Neural cell (in vitro differentiated cells): ENCODE results near the gene MSANTD3. TPM values are rescaled to one million over a fixed set of nuclear protein-coding genes. Genes with fewer than 3 reads are reported as not detected.

Experiments
- H2AFZ ChIP-seq: fragments of 200-600, 300-800 bp; sonication (generic), shearing (Covaris generic); 2 replicates; pipeline ENCODE4 v1.6.0; 2014; ENCODE audit warnings: low read depth, mild to moderate bottlenecking, antibody characterized with exemption, low read length, moderate library complexity
- H3F3A ChIP-seq: fragments of 200-600 bp; shearing (Covaris generic); 2 replicates; pipeline ENCODE4 v1.6.1; 2016; ENCODE audit warnings: mild to moderate bottlenecking, moderate library complexity, mixed read lengths, antibody characterized with exemption, low read length; ENCODE audit not compliant: insufficient read depth, poor library complexity, severe bottlenecking
- H3K27ac ChIP-seq: fragments of 200-600, 300-800 bp; sonication (generic), shearing (Covaris generic); 2 replicates; pipeline ENCODE4 v1.5.1; 2014; ENCODE audit warnings: mild to moderate bottlenecking, low read length, moderate library complexity
- H3K27me3 ChIP-seq: fragments of 300-800, 200-600 bp; sonication (generic), shearing (Covaris generic); 2 replicates; pipeline ENCODE4 v1.6.0; 2014; ENCODE audit warnings: mild to moderate bottlenecking, low read depth, low read length, moderate library complexity; ENCODE audit not compliant: insufficient read depth
- H3K36me3 ChIP-seq: fragments of 300-800, 200-600 bp; sonication (generic), shearing (Covaris generic); 2 replicates; pipeline ENCODE4 v1.5.1; 2014; ENCODE audit warnings: mild to moderate bottlenecking, antibody characterized with exemption, low read length, moderate library complexity; ENCODE audit not compliant: insufficient read depth
- H3K4me2 ChIP-seq: fragments of 300-800, 200-600 bp; sonication (generic), shearing (Covaris generic); 2 replicates; pipeline ENCODE4 v1.6.0; 2014; ENCODE audit warnings: mild to moderate bottlenecking, low read length
- H3K4me3 ChIP-seq: fragments of 300-800, 200-600 bp; sonication (generic), shearing (Covaris generic); 2 replicates; pipeline ENCODE4 v1.5.1; 2014; ENCODE audit warnings: mild to moderate bottlenecking, low read length, moderate library complexity
- H3K79me2 ChIP-seq: fragments of 200-600 bp; shearing (Covaris generic); replicated peaks from 2 replicates; pipeline ENCODE4 v1.6.0; 2014; ENCODE audit warnings: mild to moderate bottlenecking, low read length, moderate library complexity; ENCODE audit not compliant: insufficient read depth
- H3K9ac ChIP-seq: fragments of 300-800, 200-600 bp; sonication (generic), shearing (Covaris generic); 2 replicates; pipeline ENCODE4 v1.6.1; 2016; ENCODE audit warnings: mild to moderate bottlenecking, low read length, mixed read lengths
- H3K9me2 ChIP-seq: fragments of 200-600 bp; shearing (Covaris generic); 2 replicates; pipeline ENCODE4 v1.6.1; 2016; ENCODE audit warnings: mild to moderate bottlenecking, low read length, mixed read lengths; ENCODE audit not compliant: insufficient read depth
- H3K9me3 ChIP-seq: fragments of 200-600, 300-800 bp; sonication (generic), shearing (Covaris generic); 2 replicates; pipeline ENCODE4 v1.6.1; 2016; ENCODE audit warnings: mild to moderate bottlenecking, mixed run types, low read length, moderate library complexity, mixed read lengths
- H4K20me1 ChIP-seq: fragments of 200-600 bp; shearing (Covaris generic); 2 replicates; pipeline ENCODE4 v1.6.1; 2016; ENCODE audit warnings: mild to moderate bottlenecking, mixed run types; ENCODE audit not compliant: insufficient read depth
- EP300 ChIP-seq: fragments of 450-650 bp; conservative IDR thresholded peaks from 2 replicates; pipeline ENCODE4 v1.6.1; 2014; ENCODE audit warnings: antibody characterized with exemption, mild to moderate bottlenecking, moderate library complexity; ENCODE audit not compliant: poor library complexity, severe bottlenecking
- EZH2 ChIP-seq: fragments of 200-600, 300-800 bp; shearing (Covaris generic), sonication (generic); IDR thresholded peaks from 2 replicates; pipeline ENCODE4 v1.6.1; 2014; ENCODE audit warnings: antibody characterized with exemption, low read length, borderline replicate concordance, mild to moderate bottlenecking; ENCODE audit not compliant: insufficient read depth, poor library complexity, severe bottlenecking
- MXI1 ChIP-seq: fragments of 450-650 bp; conservative IDR thresholded peaks from 2 replicates; pipeline ENCODE4 v1.6.1; 2014; ENCODE audit warnings: antibody characterized with exemption, mild to moderate bottlenecking; ENCODE audit not compliant: poor library complexity, severe bottlenecking
- POLR2AphosphoS5 ChIP-seq: IDR thresholded peaks from 2 replicates; pipeline ENCODE4 v1.6.1; 2012
- RAD21 ChIP-seq: fragments of 450-650 bp; conservative IDR thresholded peaks from 2 replicates; pipeline ENCODE4 v1.6.1; 2014; ENCODE audit warnings: antibody characterized with exemption, mild to moderate bottlenecking, moderate library complexity
- SMC3 ChIP-seq: fragments of 450-650 bp; conservative IDR thresholded peaks from 2 replicates; pipeline ENCODE4 v1.6.1; 2014; ENCODE audit warnings: antibody characterized with exemption, mild to moderate bottlenecking, moderate library complexity; ENCODE audit not compliant: poor library complexity
- TAF1 ChIP-seq: IDR thresholded peaks from 2 replicates; pipeline ENCODE4 v1.6.1; 2012; ENCODE audit warnings: low read depth
- polyA plus RNA-seq: library from polyadenylated mRNA; depleted of rRNA; stranded (reverse); fragments of >200 nt; gene quantifications from 2 replicates; pipeline ENCODE4 v1.2.3, GENCODE V29; 2014
- TF ChIP-seq, protein P1 (sequence below): fragments of 450-650 bp; IDR thresholded peaks from 2 replicates; pipeline ENCODE4 v1.5.1; 2014; ENCODE audit warnings: antibody characterized with exemption, mild to moderate bottlenecking, moderate library complexity; ENCODE audit not compliant: poor library complexity, severe bottlenecking
- TF ChIP-seq, protein P2 (sequence below): IDR thresholded peaks from 2 replicates; pipeline ENCODE4 v1.6.1; 2012; ENCODE audit warnings: borderline replicate concordance

MSANTD3 gene
- polyA plus RNA-seq, 1 donor from 2014 or later = 82.6 TPM

DNA sequence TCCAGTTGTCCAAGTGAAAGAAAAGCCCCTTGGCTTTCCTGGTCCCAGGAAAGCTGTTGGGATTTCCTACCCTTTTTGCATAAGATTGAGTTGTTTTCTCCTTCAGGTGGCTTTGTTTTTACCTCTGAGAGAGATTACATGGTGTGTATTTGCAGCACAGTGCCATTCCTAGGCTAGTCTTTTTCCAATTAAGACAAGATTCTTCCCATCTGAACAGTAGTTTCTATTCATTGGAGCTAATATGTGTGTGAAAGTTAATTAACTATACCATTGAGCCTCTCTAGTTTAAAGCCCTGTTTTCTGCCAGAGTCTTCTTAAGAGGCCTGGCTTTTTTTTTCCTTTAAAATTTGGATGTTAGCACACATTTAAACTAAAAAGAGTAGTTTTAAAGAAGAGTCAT lies 20.1 kb downstream of the MSANTD3 start:
- Histone ChIP-seq H3K79me2 (peaks cover 10% of the 10 kb centered on the region), H3K27me3 (no peaks in the 10 kb centered on the region), H3K4me2 (no peak overlapping the region), H2AFZ (no peak overlapping the region), H3K9me3 (no peaks in the 10 kb centered on the region), H3K9me2 (no peaks in the 10 kb centered on the region), H4K20me1 (no peaks in the 10 kb centered on the region), H3K36me3 (peaks cover 13% of the 10 kb centered on the region), H3K4me3 (no peak overlapping the region), H3K27ac (no peak overlapping the region), H3F3A (no peaks in the 10 kb centered on the region), H3K9ac (no peak overlapping the region)
- TF ChIP-seq TAF1 (no peak), RAD21 (no peak), MXI1 (no peak), EP300 (no peak), EZH2 (no peak), POLR2AphosphoS5 (no peak), SMC3 (no peak)
- TF ChIP-seq, protein P1, sequence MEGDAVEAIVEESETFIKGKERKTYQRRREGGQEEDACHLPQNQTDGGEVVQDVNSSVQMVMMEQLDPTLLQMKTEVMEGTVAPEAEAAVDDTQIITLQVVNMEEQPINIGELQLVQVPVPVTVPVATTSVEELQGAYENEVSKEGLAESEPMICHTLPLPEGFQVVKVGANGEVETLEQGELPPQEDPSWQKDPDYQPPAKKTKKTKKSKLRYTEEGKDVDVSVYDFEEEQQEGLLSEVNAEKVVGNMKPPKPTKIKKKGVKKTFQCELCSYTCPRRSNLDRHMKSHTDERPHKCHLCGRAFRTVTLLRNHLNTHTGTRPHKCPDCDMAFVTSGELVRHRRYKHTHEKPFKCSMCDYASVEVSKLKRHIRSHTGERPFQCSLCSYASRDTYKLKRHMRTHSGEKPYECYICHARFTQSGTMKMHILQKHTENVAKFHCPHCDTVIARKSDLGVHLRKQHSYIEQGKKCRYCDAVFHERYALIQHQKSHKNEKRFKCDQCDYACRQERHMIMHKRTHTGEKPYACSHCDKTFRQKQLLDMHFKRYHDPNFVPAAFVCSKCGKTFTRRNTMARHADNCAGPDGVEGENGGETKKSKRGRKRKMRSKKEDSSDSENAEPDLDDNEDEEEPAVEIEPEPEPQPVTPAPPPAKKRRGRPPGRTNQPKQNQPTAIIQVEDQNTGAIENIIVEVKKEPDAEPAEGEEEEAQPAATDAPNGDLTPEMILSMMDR = no peak
- TF ChIP-seq, protein P2, sequence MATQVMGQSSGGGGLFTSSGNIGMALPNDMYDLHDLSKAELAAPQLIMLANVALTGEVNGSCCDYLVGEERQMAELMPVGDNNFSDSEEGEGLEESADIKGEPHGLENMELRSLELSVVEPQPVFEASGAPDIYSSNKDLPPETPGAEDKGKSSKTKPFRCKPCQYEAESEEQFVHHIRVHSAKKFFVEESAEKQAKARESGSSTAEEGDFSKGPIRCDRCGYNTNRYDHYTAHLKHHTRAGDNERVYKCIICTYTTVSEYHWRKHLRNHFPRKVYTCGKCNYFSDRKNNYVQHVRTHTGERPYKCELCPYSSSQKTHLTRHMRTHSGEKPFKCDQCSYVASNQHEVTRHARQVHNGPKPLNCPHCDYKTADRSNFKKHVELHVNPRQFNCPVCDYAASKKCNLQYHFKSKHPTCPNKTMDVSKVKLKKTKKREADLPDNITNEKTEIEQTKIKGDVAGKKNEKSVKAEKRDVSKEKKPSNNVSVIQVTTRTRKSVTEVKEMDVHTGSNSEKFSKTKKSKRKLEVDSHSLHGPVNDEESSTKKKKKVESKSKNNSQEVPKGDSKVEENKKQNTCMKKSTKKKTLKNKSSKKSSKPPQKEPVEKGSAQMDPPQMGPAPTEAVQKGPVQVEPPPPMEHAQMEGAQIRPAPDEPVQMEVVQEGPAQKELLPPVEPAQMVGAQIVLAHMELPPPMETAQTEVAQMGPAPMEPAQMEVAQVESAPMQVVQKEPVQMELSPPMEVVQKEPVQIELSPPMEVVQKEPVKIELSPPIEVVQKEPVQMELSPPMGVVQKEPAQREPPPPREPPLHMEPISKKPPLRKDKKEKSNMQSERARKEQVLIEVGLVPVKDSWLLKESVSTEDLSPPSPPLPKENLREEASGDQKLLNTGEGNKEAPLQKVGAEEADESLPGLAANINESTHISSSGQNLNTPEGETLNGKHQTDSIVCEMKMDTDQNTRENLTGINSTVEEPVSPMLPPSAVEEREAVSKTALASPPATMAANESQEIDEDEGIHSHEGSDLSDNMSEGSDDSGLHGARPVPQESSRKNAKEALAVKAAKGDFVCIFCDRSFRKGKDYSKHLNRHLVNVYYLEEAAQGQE = no peak

DNA sequence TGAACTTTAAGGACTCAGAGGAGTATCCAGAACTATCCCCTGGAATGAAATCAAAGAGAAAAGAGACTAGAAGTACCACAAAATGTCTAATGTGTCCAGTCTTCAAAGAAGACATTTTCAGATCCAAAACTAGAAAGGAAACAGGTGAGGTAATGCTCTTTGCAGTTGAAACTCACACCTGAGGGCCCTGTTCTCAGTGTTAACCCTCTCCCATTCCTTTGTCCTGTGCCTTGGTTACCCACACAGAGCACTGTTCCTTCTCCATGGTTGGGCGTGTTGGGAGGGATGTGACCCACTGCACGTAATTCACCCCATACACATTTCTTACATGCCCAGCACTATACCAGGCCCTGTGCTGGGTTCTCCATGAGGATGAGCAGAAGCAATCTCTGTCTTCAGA lies 21.3 kb downstream of the MSANTD3 start:
- Histone ChIP-seq H3K27ac (no peak overlapping the region), H3K27me3 (no peaks in the 10 kb centered on the region), H3K9ac (no peak overlapping the region), H3K4me3 (no peak overlapping the region), H4K20me1 (no peaks in the 10 kb centered on the region), H2AFZ (no peak overlapping the region), H3K9me3 (no peaks in the 10 kb centered on the region), H3K79me2 (peaks cover 7% of the 10 kb centered on the region), H3K9me2 (no peaks in the 10 kb centered on the region), H3K36me3 (peaks cover 21% of the 10 kb centered on the region), H3K4me2 (no peak overlapping the region), H3F3A (no peaks in the 10 kb centered on the region)
- TF ChIP-seq, protein P1 = no peak
- TF ChIP-seq EZH2 = no peak
- no peak for TF ChIP-seq SMC3
- TF ChIP-seq RAD21 = no peak
- TF ChIP-seq, protein P2 = no peak
- no peak for TF ChIP-seq TAF1
- no peak for TF ChIP-seq POLR2AphosphoS5
- TF ChIP-seq MXI1 = no peak
- TF ChIP-seq EP300 = no peak
